ENCODE measurements around the gene TINAGL1.

GRCh38 chr1:31588751-31589515, 12.6 kb downstream of the TINAGL1 start:
- TF ChIP-seq CTCF (IDR thresholded peaks at IDR 0.05; ENCODE audit: low read depth, low read length) (no peak), POLR2A (IDR thresholded peaks at IDR 0.05; ENCODE audit: extremely low read depth, insufficient read length) (no peak), MYC (IDR thresholded peaks at IDR 0.05; ENCODE audit: low read depth, low read length) (no peak), MAX (IDR thresholded peaks at IDR 0.05; ENCODE audit: low read depth, low read length) (no peak)
